Measurements from ENCODE around the gene CFAP77. TPM values are rescaled to one million over a fixed set of nuclear protein-coding genes. Genes with fewer than 3 reads are reported as not detected.

Gene CFAP77
- polyA plus RNA-seq, 4 donors, result not detected

DNA sequence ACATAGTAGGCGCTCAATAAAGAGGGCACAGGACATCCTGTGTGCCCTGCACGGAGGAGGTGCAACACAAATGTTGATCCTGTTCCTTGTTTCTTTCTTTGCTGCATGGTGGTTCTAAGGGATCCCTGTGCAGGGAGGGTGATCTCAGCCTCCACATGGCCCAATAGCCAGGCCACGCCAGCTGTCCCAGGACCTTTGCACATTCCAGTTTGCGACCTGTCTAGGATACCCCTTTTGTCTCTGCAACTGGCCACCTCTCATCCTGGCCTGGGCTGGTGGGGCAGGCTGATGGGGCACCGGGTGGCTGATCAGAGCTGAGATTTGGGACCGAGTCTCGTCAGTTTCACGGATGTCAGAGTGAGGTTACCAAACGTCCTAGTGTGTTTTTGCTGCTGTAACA lies 79.5 kb downstream of the CFAP77 start:
- FAIRE-seq (no peak), DNase-seq (no peak)
- no peaks in the 10 kb centered on the region for H3K9me3 ChIP-seq (ENCODE audit: control insufficient read depth in 2 of 2, insufficient read depth in 1 of 2, low read depth in 1 of 2, low read length in 1 of 2)
- no peaks in the 10 kb centered on the region for H3K36me3 ChIP-seq (ENCODE audit: control insufficient read depth in 3 of 3, insufficient read depth in 2 of 3, low read depth in 1 of 3, low read length in 3 of 3)
- peaks cover 0 to 42% (median 19%) of the 10 kb centered on the region in 3 donors for H3K27me3 ChIP-seq (ENCODE audit: control insufficient read depth in 3 of 3, insufficient read depth in 3 of 3, low read length in 3 of 3)
- no peak overlapping the region for H3K27ac ChIP-seq (ENCODE audit: low read depth in 1 of 3, low read length in 2 of 3)
- WGBS, 3 donors, result 69 to 85% (median 70%) methylated on average over 9 of the region's 9 CpGs
- H3K4me3 ChIP-seq (ENCODE audit: low read depth in 1 of 3, low read length in 3 of 3), result no peak overlapping the region
- H3K4me1 ChIP-seq (ENCODE audit: control insufficient read depth in 3 of 3, insufficient read depth in 2 of 3, low read depth in 1 of 3, low read length in 2 of 3), result no peaks in the 10 kb centered on the region

DNA sequence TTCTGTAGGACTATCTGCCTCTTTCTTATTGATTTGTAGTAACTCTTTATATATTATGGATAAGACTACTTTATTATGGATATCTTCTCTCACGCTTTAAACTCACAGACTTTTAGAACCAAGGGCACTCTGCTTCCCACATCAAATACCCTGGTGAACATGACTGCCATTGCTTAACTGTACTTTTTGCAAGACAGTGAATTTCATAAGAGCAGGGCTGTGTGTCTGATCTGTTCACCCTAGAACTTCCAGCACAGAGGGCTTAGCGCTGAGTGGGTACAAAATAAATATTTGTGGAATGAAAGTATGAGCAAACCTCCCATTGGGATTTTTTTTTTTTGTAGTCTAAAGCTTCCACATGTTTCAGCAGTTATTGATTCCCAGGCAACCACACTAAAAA lies 84.8 kb downstream of the CFAP77 start:
- DNase-seq (no peak), FAIRE-seq (no peak)
- Histone ChIP-seq H3K4me3 (ENCODE audit: low read depth in 1 of 3, low read length in 3 of 3) (no peak overlapping the region), H3K4me1 (ENCODE audit: control insufficient read depth in 3 of 3, insufficient read depth in 2 of 3, low read depth in 1 of 3, low read length in 2 of 3) (no peaks in the 10 kb centered on the region), H3K36me3 (ENCODE audit: control insufficient read depth in 3 of 3, insufficient read depth in 2 of 3, low read depth in 1 of 3, low read length in 3 of 3) (no peaks in the 10 kb centered on the region), H3K27me3 (ENCODE audit: control insufficient read depth in 3 of 3, insufficient read depth in 3 of 3, low read length in 3 of 3) (peaks cover 0 to 3% (median 0%) of the 10 kb centered on the region in 3 donors), H3K27ac (ENCODE audit: low read depth in 1 of 3, low read length in 2 of 3) (no peak overlapping the region), H3K9me3 (ENCODE audit: control insufficient read depth in 2 of 2, insufficient read depth in 1 of 2, low read depth in 1 of 2, low read length in 1 of 2) (no peaks in the 10 kb centered on the region)
- WGBS, 3 donors, result 61 to 79% (median 77%) methylated on average over 2 of the region's 2 CpGs

DNA sequence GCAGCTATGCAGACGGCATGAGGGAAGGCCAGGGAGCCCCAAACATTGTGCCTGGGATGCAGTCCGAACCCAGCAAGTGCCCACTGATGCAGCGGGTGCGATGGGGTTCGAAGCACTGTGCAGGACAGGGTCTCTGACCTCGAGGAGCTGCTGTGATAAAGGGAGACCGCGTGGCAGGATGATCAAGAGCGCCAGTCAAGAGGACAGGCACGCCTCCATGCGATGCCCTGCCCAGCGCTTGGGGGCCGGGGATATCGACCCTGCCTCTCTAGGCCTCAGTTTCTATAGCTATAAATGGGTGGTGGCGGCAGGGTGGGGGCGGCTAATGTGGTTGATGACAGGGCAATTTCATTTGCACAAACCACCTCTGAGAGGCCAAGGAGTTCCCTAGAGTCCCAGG lies 87.7 kb downstream of the CFAP77 start:
- 81 to 87% (median 84%) methylated on average over 16 of the region's 16 CpGs for WGBS, 3 donors
- no peak for FAIRE-seq

DNA sequence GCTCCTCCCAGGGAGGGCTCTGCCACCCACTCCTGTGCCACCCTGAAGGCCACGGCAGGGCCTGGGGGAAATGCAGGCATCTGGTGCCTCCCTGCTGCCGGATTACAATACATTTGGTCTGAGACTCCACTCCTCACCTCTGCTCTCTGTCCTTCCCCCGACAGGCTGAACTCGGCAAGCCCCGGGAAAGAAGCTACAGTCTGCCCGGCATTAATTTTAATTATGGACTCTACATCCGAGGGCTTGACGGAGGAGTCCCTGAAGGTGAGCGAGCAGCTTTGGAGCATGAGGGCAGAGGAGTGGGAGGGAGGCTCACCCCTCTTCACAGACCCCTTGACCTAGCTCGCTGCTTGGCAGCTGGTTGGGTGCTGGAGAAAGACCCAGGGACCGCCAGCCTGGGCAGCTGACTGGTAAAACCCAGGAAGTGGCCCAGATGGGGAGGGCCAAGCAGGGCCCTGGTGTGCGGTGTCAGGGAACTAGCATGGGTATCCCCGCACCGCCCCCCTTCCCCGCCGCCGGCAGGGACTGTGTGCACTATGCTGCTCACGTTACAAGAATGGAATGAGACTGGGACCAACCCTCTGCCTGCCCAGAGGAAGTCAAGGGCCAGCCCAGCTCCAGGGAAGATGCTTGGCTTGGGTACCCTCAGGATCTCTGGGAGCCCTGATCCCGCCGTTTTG lies 88.7 kb downstream of the CFAP77 start:
- 55 to 66% (median 58%) methylated on average over 20 of the region's 20 CpGs for WGBS, 3 donors
- Histone ChIP-seq H3K4me1 (ENCODE audit: control insufficient read depth in 3 of 3, insufficient read depth in 2 of 3, low read depth in 1 of 3, low read length in 2 of 3) (no peaks in the 10 kb centered on the region), H3K27me3 (ENCODE audit: control insufficient read depth in 3 of 3, insufficient read depth in 3 of 3, low read length in 3 of 3) (peaks cover 0 to 7% (median 0%) of the 10 kb centered on the region in 3 donors), H3K36me3 (ENCODE audit: control insufficient read depth in 3 of 3, insufficient read depth in 2 of 3, low read depth in 1 of 3, low read length in 3 of 3) (no peaks in the 10 kb centered on the region), H3K27ac (ENCODE audit: low read depth in 1 of 3, low read length in 2 of 3) (no peak overlapping the region), H3K9me3 (ENCODE audit: control insufficient read depth in 2 of 2, insufficient read depth in 1 of 2, low read depth in 1 of 2, low read length in 1 of 2) (no peaks in the 10 kb centered on the region), H3K4me3 (ENCODE audit: low read depth in 1 of 3, low read length in 3 of 3) (no peak overlapping the region)
- DNase-seq (no peak), FAIRE-seq (no peak)

More for the DNA sequence above, 87.7 kb downstream of the CFAP77 start:
- H3K36me3 ChIP-seq (ENCODE audit: control insufficient read depth in 3 of 3, insufficient read depth in 2 of 3, low read depth in 1 of 3, low read length in 3 of 3), result no peaks in the 10 kb centered on the region
- no peaks in the 10 kb centered on the region for H3K4me1 ChIP-seq (ENCODE audit: control insufficient read depth in 3 of 3, insufficient read depth in 2 of 3, low read depth in 1 of 3, low read length in 2 of 3)
- no peaks in the 10 kb centered on the region for H3K9me3 ChIP-seq (ENCODE audit: control insufficient read depth in 2 of 2, insufficient read depth in 1 of 2, low read depth in 1 of 2, low read length in 1 of 2)
- H3K27ac ChIP-seq (ENCODE audit: low read depth in 1 of 3, low read length in 2 of 3), result no peak overlapping the region
- no peak for DNase-seq
- peaks cover 0 to 2% (median 0%) of the 10 kb centered on the region in 3 donors for H3K27me3 ChIP-seq (ENCODE audit: control insufficient read depth in 3 of 3, insufficient read depth in 3 of 3, low read length in 3 of 3)
- H3K4me3 ChIP-seq (ENCODE audit: low read depth in 1 of 3, low read length in 3 of 3), result no peak overlapping the region

DNA sequence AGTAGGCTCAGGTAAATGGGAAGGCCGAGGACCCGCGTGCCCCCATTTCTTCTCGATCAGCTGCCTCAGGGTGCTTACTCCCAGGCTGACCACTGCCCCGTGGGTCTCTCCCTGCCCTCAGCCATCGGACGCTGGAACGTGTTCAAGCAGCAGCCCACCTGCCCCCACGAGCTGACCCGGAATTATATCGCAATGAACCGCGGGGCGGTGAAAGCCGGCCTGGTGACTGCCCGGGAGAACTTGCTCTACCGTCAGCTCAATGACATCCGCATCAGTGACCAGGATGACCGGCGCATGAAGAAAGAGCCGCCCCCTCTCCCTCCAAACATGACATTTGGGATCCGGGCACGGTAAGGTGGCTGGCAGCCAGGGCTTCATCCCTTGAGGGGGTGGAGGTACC lies 89.2 kb downstream of the CFAP77 start:
- Histone ChIP-seq H3K4me1 (ENCODE audit: control insufficient read depth in 3 of 3, insufficient read depth in 2 of 3, low read depth in 1 of 3, low read length in 2 of 3) (no peaks in the 10 kb centered on the region), H3K27me3 (ENCODE audit: control insufficient read depth in 3 of 3, insufficient read depth in 3 of 3, low read length in 3 of 3) (peaks cover 0 to 12% (median 0%) of the 10 kb centered on the region in 3 donors), H3K36me3 (ENCODE audit: control insufficient read depth in 3 of 3, insufficient read depth in 2 of 3, low read depth in 1 of 3, low read length in 3 of 3) (no peaks in the 10 kb centered on the region), H3K27ac (ENCODE audit: low read depth in 1 of 3, low read length in 2 of 3) (no peak overlapping the region), H3K9me3 (ENCODE audit: control insufficient read depth in 2 of 2, insufficient read depth in 1 of 2, low read depth in 1 of 2, low read length in 1 of 2) (no peaks in the 10 kb centered on the region), H3K4me3 (ENCODE audit: low read depth in 1 of 3, low read length in 3 of 3) (no peak overlapping the region)
- no peak for FAIRE-seq
- no peak for DNase-seq
- 88 to 90% (median 89%) methylated on average over 23 of the region's 23 CpGs for WGBS, 3 donors

DNA sequence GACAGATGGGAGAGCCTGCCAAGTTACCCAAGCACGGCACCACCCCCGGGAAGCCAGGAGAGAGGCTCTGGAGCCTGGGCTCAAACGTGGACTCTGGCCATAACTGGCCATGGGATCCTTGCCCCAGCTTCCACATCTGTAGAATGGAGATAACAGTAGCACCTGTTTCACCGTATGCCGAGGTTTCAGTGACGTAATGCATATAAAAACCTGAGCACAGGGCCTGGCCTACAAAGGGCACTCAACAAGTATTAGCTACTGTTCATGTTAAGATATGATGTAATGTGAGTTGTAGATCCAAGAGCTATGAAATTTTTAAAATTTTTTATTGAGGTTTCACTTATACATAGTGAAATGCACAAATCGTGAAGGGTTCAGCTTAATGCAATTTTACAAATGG lies 90.2 kb downstream of the CFAP77 start:
- H3K9me3 ChIP-seq (ENCODE audit: control insufficient read depth in 2 of 2, insufficient read depth in 1 of 2, low read depth in 1 of 2, low read length in 1 of 2), result no peaks in the 10 kb centered on the region
- no peak overlapping the region for H3K27ac ChIP-seq (ENCODE audit: low read depth in 1 of 3, low read length in 2 of 3)
- 54 to 80% (median 54%) methylated on average over 7 of the region's 7 CpGs for WGBS, 3 donors
- FAIRE-seq (no peak), DNase-seq (no peak)
- H3K36me3 ChIP-seq (ENCODE audit: control insufficient read depth in 3 of 3, insufficient read depth in 2 of 3, low read depth in 1 of 3, low read length in 3 of 3), result no peaks in the 10 kb centered on the region
- no peak overlapping the region for H3K4me3 ChIP-seq (ENCODE audit: low read depth in 1 of 3, low read length in 3 of 3)
- H3K27me3 ChIP-seq (ENCODE audit: control insufficient read depth in 3 of 3, insufficient read depth in 3 of 3, low read length in 3 of 3), result peaks cover 0 to 22% (median 3%) of the 10 kb centered on the region in 3 donors
- no peaks in the 10 kb centered on the region for H3K4me1 ChIP-seq (ENCODE audit: control insufficient read depth in 3 of 3, insufficient read depth in 2 of 3, low read depth in 1 of 3, low read length in 2 of 3)

DNA sequence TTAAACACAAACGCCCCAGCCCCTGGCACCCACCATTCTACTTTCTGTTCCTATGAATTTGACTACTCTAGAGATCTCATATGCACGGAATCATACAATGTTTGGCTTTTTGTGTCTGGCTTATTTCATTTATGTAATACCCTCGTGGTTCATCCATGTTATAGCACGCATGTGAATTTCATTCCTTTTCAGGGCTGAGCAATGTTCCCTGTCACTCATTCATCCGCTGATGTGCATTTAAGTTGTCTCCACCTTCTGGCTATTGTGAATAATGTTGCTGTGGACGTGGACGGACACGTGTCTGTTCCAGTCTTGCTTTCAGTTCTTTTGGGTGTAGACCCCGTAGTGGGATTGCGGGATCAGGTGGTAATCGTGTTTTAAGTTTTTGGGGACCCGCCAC lies 92.5 kb downstream of the CFAP77 start:
- H3K36me3 ChIP-seq (ENCODE audit: control insufficient read depth in 3 of 3, insufficient read depth in 2 of 3, low read depth in 1 of 3, low read length in 3 of 3), result no peaks in the 10 kb centered on the region
- FAIRE-seq (no peak), DNase-seq (no peak)
- H3K4me1 ChIP-seq (ENCODE audit: control insufficient read depth in 3 of 3, insufficient read depth in 2 of 3, low read depth in 1 of 3, low read length in 2 of 3), result no peaks in the 10 kb centered on the region
- H3K9me3 ChIP-seq (ENCODE audit: control insufficient read depth in 2 of 2, insufficient read depth in 1 of 2, low read depth in 1 of 2, low read length in 1 of 2), result no peaks in the 10 kb centered on the region
- no peak overlapping the region for H3K27ac ChIP-seq (ENCODE audit: low read depth in 1 of 3, low read length in 2 of 3)
- H3K27me3 ChIP-seq (ENCODE audit: control insufficient read depth in 3 of 3, insufficient read depth in 3 of 3, low read length in 3 of 3), result peaks cover 0 to 42% (median 4%) of the 10 kb centered on the region in 3 donors
- WGBS, 3 donors, result 85 to 90% (median 89%) methylated on average over 12 of the region's 12 CpGs
- no peak overlapping the region for H3K4me3 ChIP-seq (ENCODE audit: low read depth in 1 of 3, low read length in 3 of 3)

DNA sequence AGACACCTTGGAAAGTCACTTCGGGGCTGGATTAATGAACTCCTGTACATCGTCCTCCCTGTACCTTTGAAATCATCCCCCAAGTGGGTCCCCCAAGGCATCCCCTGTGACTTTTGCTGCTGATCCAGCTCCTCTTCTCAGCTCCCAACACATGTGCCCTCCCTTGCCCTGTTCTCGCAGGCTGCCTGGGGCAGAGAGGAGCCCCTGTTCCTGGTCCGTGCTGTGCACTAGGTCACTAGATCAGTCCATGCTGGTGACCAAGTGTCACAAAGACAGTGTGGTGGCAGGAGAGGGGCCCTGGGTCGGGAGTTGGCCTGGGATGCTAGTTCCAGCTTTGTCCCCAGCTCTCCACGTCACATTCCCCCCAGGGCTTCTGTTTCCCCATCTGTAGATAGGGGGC lies 93.1 kb downstream of the CFAP77 start:
- no peak for FAIRE-seq
- WGBS, 3 donors, result 65 to 77% (median 70%) methylated on average over 6 of the region's 6 CpGs
- H3K27me3 ChIP-seq (ENCODE audit: control insufficient read depth in 3 of 3, insufficient read depth in 3 of 3, low read length in 3 of 3), result peaks cover 0 to 42% (median 4%) of the 10 kb centered on the region in 3 donors
- H3K36me3 ChIP-seq (ENCODE audit: control insufficient read depth in 3 of 3, insufficient read depth in 2 of 3, low read depth in 1 of 3, low read length in 3 of 3), result no peaks in the 10 kb centered on the region
- H3K4me3 ChIP-seq (ENCODE audit: low read depth in 1 of 3, low read length in 3 of 3), result no peak overlapping the region
- DNase-seq, result no peak
- H3K9me3 ChIP-seq (ENCODE audit: control insufficient read depth in 2 of 2, insufficient read depth in 1 of 2, low read depth in 1 of 2, low read length in 1 of 2), result no peaks in the 10 kb centered on the region
- no peaks in the 10 kb centered on the region for H3K4me1 ChIP-seq (ENCODE audit: control insufficient read depth in 3 of 3, insufficient read depth in 2 of 3, low read depth in 1 of 3, low read length in 2 of 3)
- no peak overlapping the region for H3K27ac ChIP-seq (ENCODE audit: low read depth in 1 of 3, low read length in 2 of 3)

DNA sequence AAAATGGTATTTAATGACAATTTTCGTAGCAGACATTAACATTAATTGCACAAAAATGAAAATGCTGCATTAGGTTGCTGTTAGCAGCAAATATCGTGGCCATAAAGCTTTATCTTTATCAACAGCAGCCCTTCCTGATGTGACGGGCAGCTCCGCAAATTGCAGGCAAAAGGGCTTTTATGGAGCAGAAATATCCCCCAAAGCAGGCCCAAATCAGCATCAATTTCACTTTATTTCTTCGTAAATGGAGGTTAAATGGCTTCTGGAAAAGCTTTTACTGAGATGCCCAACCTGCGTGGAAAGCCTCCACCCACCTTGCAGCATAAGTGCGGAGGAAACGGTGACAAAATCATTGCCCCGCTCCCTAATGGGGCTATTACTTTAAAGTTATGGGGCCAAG lies 94.5 kb downstream of the CFAP77 start:
- no peak for DNase-seq
- H3K4me3 ChIP-seq (ENCODE audit: low read depth in 1 of 3, low read length in 3 of 3), result no peak overlapping the region
- no peak for FAIRE-seq
- H3K9me3 ChIP-seq (ENCODE audit: control insufficient read depth in 2 of 2, insufficient read depth in 1 of 2, low read depth in 1 of 2, low read length in 1 of 2), result no peaks in the 10 kb centered on the region
- no peaks in the 10 kb centered on the region for H3K4me1 ChIP-seq (ENCODE audit: control insufficient read depth in 3 of 3, insufficient read depth in 2 of 3, low read depth in 1 of 3, low read length in 2 of 3)
- 43 to 59% (median 50%) methylated on average over 9 of the region's 9 CpGs for WGBS, 3 donors
- H3K36me3 ChIP-seq (ENCODE audit: control insufficient read depth in 3 of 3, insufficient read depth in 2 of 3, low read depth in 1 of 3, low read length in 3 of 3), result no peaks in the 10 kb centered on the region
- peaks cover 0 to 40% (median 4%) of the 10 kb centered on the region in 3 donors for H3K27me3 ChIP-seq (ENCODE audit: control insufficient read depth in 3 of 3, insufficient read depth in 3 of 3, low read length in 3 of 3)
- no peak overlapping the region for H3K27ac ChIP-seq (ENCODE audit: low read depth in 1 of 3, low read length in 2 of 3)
